Tibial artery (tissue), 4 donors: ENCODE results near the gene MNAT1.

ENCODE experiments used
- DNase-seq, 2 donors: peaks; one replicate each; pipeline ENCODE4 v3.0.0-alpha.2; 2019
- H3K27ac ChIP-seq, 2 donors: fragments of 200-600 bp; sonication (generic) in 1 of 2; 1 replicate in 1 of 2; 2 replicates in 1 of 2; pipeline ENCODE4 v1.5.1; 2018 to 2019; ENCODE audit warnings: mild to moderate bottlenecking in 1 of 2
- H3K27me3 ChIP-seq, 2 donors: fragments of 200-600 bp; sonication (generic) in 1 of 2; one replicate each; pipeline versions ENCODE4 v1.5.1 to v1.6.0; 2016 to 2019
- H3K36me3 ChIP-seq, 3 donors: fragments of 200-600 bp; sonication (generic) in 2 of 3; one replicate each; pipeline ENCODE4 v1.5.1; 2016 to 2019; ENCODE audit warnings: mild to moderate bottlenecking in 2 of 3
- H3K4me1 ChIP-seq, 4 donors: fragments of 200-600 bp; sonication (generic) in 2 of 4; 1 replicate in 3 of 4; 2 replicates in 1 of 4; pipeline ENCODE4 v1.5.1; 2016 to 2019
- H3K4me3 ChIP-seq, 2 donors: fragments of 200-600 bp; sonication (generic) in 1 of 2; 1 replicate in 1 of 2; 2 replicates in 1 of 2; pipeline ENCODE4 v1.5.1; 2018 to 2019; ENCODE audit warnings: mild to moderate bottlenecking in 2 of 2
- H3K9me3 ChIP-seq, 3 donors: fragments of 200-600 bp; sonication (generic) in 1 of 3; one replicate each; pipeline ENCODE4 v1.5.1; 2016 to 2019
- CTCF ChIP-seq, 2 experiments: fragments of 200-600 bp in 1 of 2; fragments of 450-650 bp in 1 of 2; IDR thresholded peaks; one replicate each; pipeline ENCODE4 v1.5.1; 2017 to 2019; ENCODE audit warnings: antibody characterized with exemption in 2 of 2, mild to moderate bottlenecking in 1 of 2, moderate library complexity in 1 of 2
- intact Hi-C: fragments of 100-400 bp; cut with DNase I; formaldehyde crosslinking; loops from one replicate; pipeline ENCODE4 v1.15.0; 2023; ENCODE audit warnings: low total_unique reads

MNAT1 gene

GRCh38 chr14:60893911-60894310, 159.3 kb downstream of the MNAT1 start:
- Histone ChIP-seq H3K4me3 (no peak overlapping the region), H3K27ac (no peak overlapping the region), H3K27me3 (no peaks in the 10 kb centered on the region), H3K4me1 (peaks cover 0 to 14% (median 2%) of the 10 kb centered on the region in 4 donors), H3K9me3 (no peaks in the 10 kb centered on the region), H3K36me3 (no peaks in the 10 kb centered on the region)
- intact Hi-C loops: no loop called here
- DNase-seq: no peak
- TF ChIP-seq CTCF (IDR thresholded peaks at IDR 0.05): no peak

- Histone ChIP-seq H3K4me3 (no peak overlapping the region), H3K36me3 (no peaks in the 10 kb centered on the region), H3K27me3 (no peaks in the 10 kb centered on the region), H3K4me1 (peaks cover 0 to 3% (median 0%) of the 10 kb centered on the region in 4 donors), H3K27ac (no peak overlapping the region), H3K9me3 (no peaks in the 10 kb centered on the region)
- intact Hi-C loops: no loop called here
- TF ChIP-seq CTCF (IDR thresholded peaks at IDR 0.05): no peak
- DNase-seq: no peak
Measured at GRCh38 chr14:60904381-60904780, 169.8 kb downstream of the MNAT1 start.

- Histone ChIP-seq H3K27me3 (no peaks in the 10 kb centered on the region), H3K36me3 (no peaks in the 10 kb centered on the region), H3K4me1 (peaks cover 0 to 3% (median 0%) of the 10 kb centered on the region in 4 donors), H3K9me3 (no peaks in the 10 kb centered on the region), H3K27ac (no peak overlapping the region), H3K4me3 (no peak overlapping the region)
- no peak for DNase-seq
- intact Hi-C loops: no loop called here
- TF ChIP-seq CTCF (IDR thresholded peaks at IDR 0.05): no peak
Measured at GRCh38 chr14:60905923-60906322, 171.4 kb downstream of the MNAT1 start.

GRCh38 chr14:60915781-60916180, 181.2 kb downstream of the MNAT1 start:
- Histone ChIP-seq H3K36me3 (peaks cover 0 to 5% (median 0%) of the 10 kb centered on the region in 3 donors), H3K4me3 (no peak overlapping the region), H3K9me3 (no peaks in the 10 kb centered on the region), H3K4me1 (no peaks in the 10 kb centered on the region), H3K27ac (no peak overlapping the region), H3K27me3 (no peaks in the 10 kb centered on the region)
- intact Hi-C loops: no loop called here
- no peak for TF ChIP-seq CTCF (IDR thresholded peaks at IDR 0.05)
- no peak for DNase-seq

GRCh38 chr14:60922050-60922449, 187.5 kb downstream of the MNAT1 start:
- no peak overlapping the region for H3K27ac ChIP-seq
- H3K4me3 ChIP-seq: no peak overlapping the region
- intact Hi-C loops: no loop called here
- no peaks in the 10 kb centered on the region for H3K9me3 ChIP-seq
- no peak for DNase-seq
- no peaks in the 10 kb centered on the region for H3K4me1 ChIP-seq
- H3K36me3 ChIP-seq: no peaks in the 10 kb centered on the region
- H3K27me3 ChIP-seq: no peaks in the 10 kb centered on the region
- no peak for TF ChIP-seq CTCF (IDR thresholded peaks at IDR 0.05)

GRCh38 chr14:60925286-60925685, 190.7 kb downstream of the MNAT1 start:
- no peaks in the 10 kb centered on the region for H3K4me1 ChIP-seq
- no peaks in the 10 kb centered on the region for H3K9me3 ChIP-seq
- TF ChIP-seq CTCF (IDR thresholded peaks at IDR 0.05): no peak
- no peak overlapping the region for H3K27ac ChIP-seq
- no peaks in the 10 kb centered on the region for H3K27me3 ChIP-seq
- H3K4me3 ChIP-seq: no peak overlapping the region
- intact Hi-C loops: no loop called here
- H3K36me3 ChIP-seq: no peaks in the 10 kb centered on the region
- DNase-seq: no peak
